K562 (cell line): ENCODE data around the gene AP1AR. TPM values are rescaled to one million over a fixed set of nuclear protein-coding genes. Genes with fewer than 3 reads are reported as not detected.

Source experiments
- ATAC-seq: fragments of 200-7000 bp; cut with Tn5 transposase; 3 replicates; pipeline ENCODE4 v1.9.1; 2020; ENCODE audit warnings: moderate library complexity
- BruUV-seq: library from RNA; stranded (reverse); fragments of 400-500 nt; replicated peaks from 2 replicates; lab custom pipeline; 2021; lab: Mats Ljungman, UMichigan
- CTCF ChIA-PET: fragments of 300-600 bp; formaldehyde crosslinking; extraction: SDS; loops from one replicate; lab custom pipeline; 2021; ENCODE audit warnings: low intra/inter-chr PET ratio; lab: Yijun Ruan, JAX
- POLR2A ChIA-PET: fragments of 300-600, 350-650 bp; sonication (Branson Sonifier 250); formaldehyde crosslinking; extraction: SDS; loops from one replicate; lab custom pipeline; 2021; ENCODE audit warnings: antibody characterized with exemption, inconsistent platforms; lab: Yijun Ruan, JAX
- DNase-seq, 4 experiments: peaks; one replicate each; pipeline versions ENCODE4 v3.0.0 to v3.0.0-alpha.2; 2011 to 2018; ENCODE audit warnings: low spot score in 3 of 4, mixed read lengths in 3 of 4; ENCODE audit errors: extremely low read depth in 1 of 4
- FAIRE-seq: peaks from 2 replicates; lab custom pipeline; 2011; peaks lifted over from hg19 to GRCh38; lab: Jason Lieb, UNC
- H2AFZ ChIP-seq: 2 replicates; pipeline ENCODE4 v1.6.0; 2011; ENCODE audit warnings: low read depth, low read length, control low read depth, inconsistent platforms
- H3K27ac ChIP-seq: fragments of 200-600 bp; 3 replicates; pipeline ENCODE4 v1.8.0; 2011; ENCODE audit warnings: low read depth, mild to moderate bottlenecking, control low read depth, inconsistent platforms, low read length, moderate library complexity, mixed read lengths; ENCODE audit errors: extremely low read depth
- H3K27me3 ChIP-seq, 2 experiments: fragments of 300-600 bp in 1 of 2; 2 replicates in 1 of 2; 3 replicates in 1 of 2; pipeline versions ENCODE4 v1.6.0 to v1.8.0; 2011; ENCODE audit warnings: inconsistent platforms in 2 of 2, low read length in 2 of 2, mild to moderate bottlenecking in 1 of 2, mixed read lengths in 1 of 2, moderate library complexity in 1 of 2; ENCODE audit not compliant: control insufficient read depth in 2 of 2, insufficient read depth in 2 of 2
- H3K36me3 ChIP-seq: fragments of 300-600 bp; 3 replicates; pipeline ENCODE4 v1.8.0; 2011; ENCODE audit warnings: mild to moderate bottlenecking, low read length, inconsistent platforms; ENCODE audit not compliant: control insufficient read depth, insufficient read depth
- H3K4me1 ChIP-seq, 2 experiments: fragments of 200-600 bp in 1 of 2; replicated peaks in 1 of 2; 2 replicates in 1 of 2; 3 replicates in 1 of 2; pipeline versions ENCODE4 v1.5.1 to v1.8.0; 2011; ENCODE audit warnings: inconsistent platforms in 2 of 2, low read length in 2 of 2, mild to moderate bottlenecking in 1 of 2, mixed read lengths in 1 of 2, moderate library complexity in 1 of 2; ENCODE audit not compliant: control insufficient read depth in 2 of 2, insufficient read depth in 2 of 2
- H3K4me2 ChIP-seq: 2 replicates; pipeline ENCODE4 v1.6.1; 2011; ENCODE audit warnings: low read length, control low read depth, inconsistent platforms, mixed read lengths; ENCODE audit not compliant: insufficient read depth
- H3K4me3 ChIP-seq: fragments of 200-600 bp; sonication (generic), shearing (Covaris generic); 2 replicates; pipeline ENCODE4 v1.5.1; 2016; ENCODE audit warnings: control low read depth, inconsistent platforms
- H3K79me2 ChIP-seq: fragments of 200-600 bp; 3 replicates; pipeline ENCODE4 v1.8.0; 2011; ENCODE audit warnings: low read length, inconsistent platforms; ENCODE audit not compliant: control insufficient read depth, insufficient read depth
- H3K9ac ChIP-seq, 2 experiments: 2 replicates each; pipeline versions ENCODE4 v1.6.0 to v1.6.1; 2011; ENCODE audit warnings: low read depth in 2 of 2, low read length in 2 of 2, control low read depth in 1 of 2, inconsistent platforms in 1 of 2, mild to moderate bottlenecking in 1 of 2, mixed read lengths in 1 of 2; ENCODE audit not compliant: insufficient read depth in 1 of 2
- H3K9me1 ChIP-seq: one replicate; pipeline ENCODE4 v1.6.0; 2011; ENCODE audit warnings: inconsistent platforms, mild to moderate bottlenecking, low read length, moderate library complexity; ENCODE audit not compliant: control insufficient read depth, insufficient read depth
- H3K9me3 ChIP-seq: replicated peaks from 2 replicates; pipeline ENCODE4 v1.5.1; 2011; ENCODE audit warnings: low read depth, low read length, inconsistent platforms; ENCODE audit not compliant: control insufficient read depth, insufficient read depth
- H4K20me1 ChIP-seq: replicated peaks from 2 replicates; pipeline ENCODE4 v1.6.1; 2011; ENCODE audit warnings: low read length, inconsistent platforms, mixed read lengths; ENCODE audit not compliant: control insufficient read depth, insufficient read depth
- NFE2 ChIP-seq: IDR thresholded peaks from 2 replicates; pipeline ENCODE4 v1.6.1; 2014; ENCODE audit warnings: antibody characterized with exemption, low read depth
- ZBTB33 ChIP-seq: sonication (generic); formaldehyde crosslinking; IDR thresholded peaks from 2 replicates; pipeline ENCODE4 v1.8.1; 2023; ENCODE audit warnings: mild to moderate bottlenecking, missing genetic modification reagents
- WGBS: fragments of 100-300 bp; shearing (Covaris generic); methylation state at CpG from one replicate; pipeline ENCODE4 v1.1.6; 2016; ENCODE audit warnings: low coverage, mixed read lengths; ENCODE audit not compliant: insufficient coverage; ENCODE audit errors: missing lambda C conversion rate; 5-methylcytosine and 5-hydroxymethylcytosine counted together
- in situ Hi-C: fragments of 300-500 bp; cut with MboI; formaldehyde crosslinking; loops from 4 replicates; pipeline ENCODE4 v1.15.0; 2018; ENCODE audit warnings: inconsistent platforms, mixed read lengths
- intact Hi-C: fragments of 100-400 bp; cut with micrococcal nuclease; formaldehyde crosslinking; loops from 2 replicates; pipeline ENCODE4 v1.14.2; 2022
- polyA plus RNA-seq, 8 experiments: library from polyadenylated mRNA; depleted of rRNA in 4 of 8; stranded (reverse) in 5 of 8; unstranded in 3 of 8; fragments of >200 nt; fragmentation: Nextera tagmentation in 2 of 8; fragmentation: Illumina TruSeq in 1 of 8; extraction: Ambion mirVana in 2 of 8; extraction: Trizol in 1 of 8; gene quantifications; 2 replicates each; pipeline versions ENCODE4 v1.2.1 to v1.2.3, GENCODE V29; 2011 to 2014; ENCODE audit warnings: inconsistent platforms in 1 of 8, missing spikeins in 1 of 8
- total RNA-seq, 7 experiments: library from RNA; depleted of rRNA in 6 of 7; stranded (reverse); fragments of >200 nt in 6 of 7; fragmentation: Illumina TruSeq in 2 of 7; extraction: Trizol in 2 of 7; gene quantifications; 2 replicates each; pipeline versions ENCODE4 v1.2.1 to v1.2.3, GENCODE V29; 2011 to 2021; ENCODE audit warnings: low replicate concordance in 1 of 7

Gene AP1AR
- total and polyA plus RNA-seq, 9 of the 15 experiments (the other 6 are each of a cell fraction or from before 2014, with no cell fraction given): 2.6 to 20.7 (median 12.2) TPM

- Histone ChIP-seq H3K79me2 (no peaks in the 10 kb centered on the region), H2AFZ (no peak overlapping the region), H3K9ac (no peak overlapping the region), H3K9me1 (no peaks in the 10 kb centered on the region), H3K4me3 (no peak overlapping the region), H4K20me1 (no peaks in the 10 kb centered on the region), H3K27ac (no peak overlapping the region), H3K27me3 (no peaks in the 10 kb centered on the region), H3K9me3 (peaks cover 3% of the 10 kb centered on the region; the same call in 1 of the 2 replicates), H3K4me1 (no peaks in the 10 kb centered on the region), H3K36me3 (no peaks in the 10 kb centered on the region), H3K4me2 (no peak overlapping the region)
- WGBS: 79% methylated on average over 34 of the region's 43 CpGs
- no peak for ATAC-seq
- in situ Hi-C loops (no loop called here), intact Hi-C loops (no loop called here)
- FAIRE-seq: no peak
- CTCF ChIA-PET: no interaction called here
- POLR2A ChIA-PET: no interaction called here
- DNase-seq: no peak
- no TSS peak for BruUV-seq
- TF ChIP-seq NFE2: no peak
- TF ChIP-seq ZBTB33 (CRISPR knock-in tag): peak; percentile 90
Observed at GRCh38 chr4:112222219-112222955, 9.2 kb upstream of the AP1AR start.
